Thyroid gland (tissue), 4 donors: ENCODE results near the gene BRK1. TPM values are rescaled to one million over a fixed set of nuclear protein-coding genes. Genes with fewer than 3 reads are reported as not detected.
"Not testable (repeated sequence)": the region's sequence is repeated elsewhere in the genome, so short reads cannot be mapped to it uniquely, and the experiment has no call there.

Experiments
- DNase-seq, 2 donors: peaks; one replicate each; pipeline ENCODE4 v3.0.0-alpha.2; 2019
- H3K27ac ChIP-seq, 3 donors: fragments of 200-600 bp; sonication (generic); 1 replicate in 2 of 3; 2 replicates in 1 of 3; pipeline ENCODE4 v1.5.1; 2016 to 2019; ENCODE audit warnings: mild to moderate bottlenecking in 1 of 3, moderate library complexity in 1 of 3
- H3K27me3 ChIP-seq: fragments of 200-600 bp; sonication (generic); one replicate; pipeline ENCODE4 v1.5.1; 2019
- H3K36me3 ChIP-seq, 2 donors: fragments of 200-600 bp; sonication (generic); one replicate each; pipeline ENCODE4 v1.5.1; 2016 to 2019
- H3K4me1 ChIP-seq, 2 donors: fragments of 200-600 bp; sonication (generic); one replicate each; pipeline ENCODE4 v1.5.1; 2017 to 2019
- H3K4me3 ChIP-seq, 3 donors: fragments of 200-600 bp; sonication (generic); replicated peaks in 1 of 3; 1 replicate in 2 of 3; 2 replicates in 1 of 3; pipeline ENCODE4 v1.5.1; 2016; ENCODE audit warnings: mild to moderate bottlenecking in 1 of 3
- H3K9me3 ChIP-seq: fragments of 200-600 bp; sonication (generic); one replicate; pipeline ENCODE4 v1.5.1; 2017
- POLR2A ChIP-seq, 2 donors: fragments of 450-650 bp; IDR thresholded peaks; one replicate each; pipeline ENCODE4 v1.6.1; 2017; ENCODE audit warnings: antibody characterized with exemption in 2 of 2, mild to moderate bottlenecking in 2 of 2, moderate library complexity in 1 of 2
- WGBS, 2 donors: methylation state at CpG; one replicate each; pipeline ENCODE4 v1.1.5; 2017; 5-methylcytosine and 5-hydroxymethylcytosine counted together
- intact Hi-C: fragments of 100-400 bp; cut with DNase I; formaldehyde crosslinking; loops from one replicate; pipeline ENCODE4 v1.15.1; 2023
- total RNA-seq, 4 donors: library from RNA; depleted of rRNA; stranded (reverse); fragments of >200 nt; gene quantifications; one replicate each; pipeline ENCODE4 v1.2.3, GENCODE V29; 2016
- TF ChIP-seq, protein P1 (sequence below), 6 experiments: fragments of 200-600 bp in 3 of 6; fragments of 450-650 bp in 3 of 6; sonication (generic) in 3 of 6; IDR thresholded peaks; one replicate each; pipeline ENCODE4 v1.5.1; 2016 to 2019; ENCODE audit warnings: antibody characterized with exemption in 6 of 6, mild to moderate bottlenecking in 2 of 6, inconsistent platforms in 1 of 6, moderate library complexity in 1 of 6

Gene BRK1
- total RNA-seq, 4 donors from 2014 or later = 80.6 to 158 (median 108) TPM

DNA sequence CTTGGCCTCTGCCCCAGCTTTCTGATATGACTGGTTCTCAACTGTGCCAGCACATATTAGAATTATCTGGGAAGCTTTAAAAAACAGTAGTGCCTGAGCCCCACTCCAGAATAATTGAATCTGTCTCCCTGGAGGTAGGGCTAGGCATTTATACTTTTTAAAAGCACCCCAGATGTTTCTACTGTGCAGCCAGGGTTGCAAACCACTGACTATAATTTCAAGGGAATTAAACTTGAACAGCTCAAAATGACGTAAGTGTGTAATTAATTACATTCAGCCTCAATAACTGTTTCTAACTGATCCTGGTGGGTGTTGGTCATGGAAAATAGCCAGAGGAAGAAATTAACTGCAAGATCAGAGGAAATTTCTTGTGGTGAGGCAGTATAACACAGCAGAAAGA lies 44.9 kb downstream of the BRK1 start:
- Histone ChIP-seq H3K27ac (no peak overlapping the region), H3K4me1 (peaks cover 0 to 4% of the 10 kb centered on the region in 2 donors), H3K27me3 (no peaks in the 10 kb centered on the region), H3K4me3 (no peak overlapping the region), H3K9me3 (no peaks in the 10 kb centered on the region), H3K36me3 (no peaks in the 10 kb centered on the region)
- intact Hi-C loops = no loop called here
- 62 to 76% methylated on average over 1 of the region's 1 CpG for WGBS, 2 donors
- TF ChIP-seq, protein P1, sequence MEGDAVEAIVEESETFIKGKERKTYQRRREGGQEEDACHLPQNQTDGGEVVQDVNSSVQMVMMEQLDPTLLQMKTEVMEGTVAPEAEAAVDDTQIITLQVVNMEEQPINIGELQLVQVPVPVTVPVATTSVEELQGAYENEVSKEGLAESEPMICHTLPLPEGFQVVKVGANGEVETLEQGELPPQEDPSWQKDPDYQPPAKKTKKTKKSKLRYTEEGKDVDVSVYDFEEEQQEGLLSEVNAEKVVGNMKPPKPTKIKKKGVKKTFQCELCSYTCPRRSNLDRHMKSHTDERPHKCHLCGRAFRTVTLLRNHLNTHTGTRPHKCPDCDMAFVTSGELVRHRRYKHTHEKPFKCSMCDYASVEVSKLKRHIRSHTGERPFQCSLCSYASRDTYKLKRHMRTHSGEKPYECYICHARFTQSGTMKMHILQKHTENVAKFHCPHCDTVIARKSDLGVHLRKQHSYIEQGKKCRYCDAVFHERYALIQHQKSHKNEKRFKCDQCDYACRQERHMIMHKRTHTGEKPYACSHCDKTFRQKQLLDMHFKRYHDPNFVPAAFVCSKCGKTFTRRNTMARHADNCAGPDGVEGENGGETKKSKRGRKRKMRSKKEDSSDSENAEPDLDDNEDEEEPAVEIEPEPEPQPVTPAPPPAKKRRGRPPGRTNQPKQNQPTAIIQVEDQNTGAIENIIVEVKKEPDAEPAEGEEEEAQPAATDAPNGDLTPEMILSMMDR (IDR thresholded peaks at IDR 0.05) = no peak
- TF ChIP-seq POLR2A (IDR thresholded peaks at IDR 0.05) = no peak
- no peak for DNase-seq

DNA sequence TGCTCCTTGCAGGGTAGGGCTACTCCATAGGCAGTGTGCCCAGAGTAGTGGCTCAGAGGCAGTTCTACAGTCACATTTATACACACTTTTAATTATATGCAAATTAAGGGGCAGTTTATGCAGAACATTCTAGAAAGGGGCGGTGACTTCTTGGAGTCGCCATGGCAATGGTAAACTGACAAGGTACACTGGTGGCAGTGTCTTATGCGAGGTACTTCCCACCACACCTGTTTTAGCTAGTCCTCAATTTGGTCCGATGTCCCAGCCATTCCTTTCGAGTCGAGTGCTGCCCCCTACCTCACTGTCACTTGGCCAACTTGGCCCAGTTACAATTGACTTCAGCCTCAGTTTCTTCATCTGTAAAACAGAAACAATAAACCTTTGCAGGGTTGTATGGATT lies 45.5 kb downstream of the BRK1 start:
- DNase-seq = no peak
- Histone ChIP-seq H3K9me3 (no peaks in the 10 kb centered on the region), H3K4me1 (peaks cover 2 to 5% of the 10 kb centered on the region in 2 donors), H3K27me3 (no peaks in the 10 kb centered on the region), H3K36me3 (no peaks in the 10 kb centered on the region), H3K27ac (no peak overlapping the region), H3K4me3 (no peak overlapping the region)
- intact Hi-C loops = no loop called here
- 71 to 87% methylated on average over 6 of the region's 6 CpGs for WGBS, 2 donors
- TF ChIP-seq POLR2A (IDR thresholded peaks at IDR 0.05) = no peak
- TF ChIP-seq, protein P1 (IDR thresholded peaks at IDR 0.05) = no peak

DNA sequence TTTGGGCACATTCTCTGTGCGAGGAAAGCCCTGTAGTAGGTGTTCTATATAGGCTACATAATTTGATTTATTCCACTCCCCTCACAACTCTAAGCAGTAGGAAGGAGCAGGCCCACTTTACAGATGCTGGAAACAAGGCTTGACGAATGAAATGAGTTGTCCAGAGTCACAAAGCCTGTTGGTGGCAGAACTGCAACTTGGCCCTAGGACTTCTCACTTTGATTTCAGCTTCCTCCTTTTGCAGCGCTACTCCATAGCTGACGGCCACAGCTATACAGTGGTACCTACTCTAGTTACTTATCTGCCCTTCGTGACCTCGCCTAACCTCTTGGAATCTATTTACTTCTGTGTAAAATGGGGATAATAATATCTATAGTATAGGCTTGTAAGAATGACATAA lies 46.7 kb downstream of the BRK1 start:
- no peak for DNase-seq
- 91 to 96% methylated on average over 6 of the region's 6 CpGs for WGBS, 2 donors
- TF ChIP-seq, protein P1 (IDR thresholded peaks at IDR 0.05) = no peak
- TF ChIP-seq POLR2A (IDR thresholded peaks at IDR 0.05) = no peak
- Histone ChIP-seq H3K4me1 (peaks cover 5 to 6% of the 10 kb centered on the region in 2 donors), H3K36me3 (no peaks in the 10 kb centered on the region), H3K9me3 (no peaks in the 10 kb centered on the region), H3K27me3 (no peaks in the 10 kb centered on the region), H3K27ac (no peak overlapping the region), H3K4me3 (no peak overlapping the region)
- intact Hi-C loops = no loop called here

DNA sequence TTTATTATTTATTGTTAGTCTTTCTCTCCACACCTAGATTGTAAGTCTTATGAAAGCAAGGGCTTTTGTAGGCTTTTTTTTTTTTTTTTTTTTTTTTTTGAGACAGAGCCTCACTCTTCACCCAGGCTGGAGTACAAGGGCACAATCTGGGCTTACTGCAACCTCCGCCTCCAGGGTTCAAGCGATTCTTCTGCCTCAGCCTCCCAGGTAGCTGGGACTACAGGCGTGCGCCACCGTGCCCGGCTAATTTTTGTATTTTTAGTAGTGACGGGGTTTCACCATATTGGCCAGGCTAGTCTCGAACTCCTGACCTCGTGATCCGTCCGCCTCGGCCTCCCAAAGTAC lies 48.7 kb downstream of the BRK1 start:
- H3K27ac ChIP-seq, H3K9me3 ChIP-seq, H3K27me3 ChIP-seq, H3K36me3 ChIP-seq, H3K4me1 ChIP-seq, DNase-seq: not testable (repeated sequence)
- 73 to 78% methylated on average over 12 of the region's 12 CpGs for WGBS, 2 donors
- intact Hi-C loops = loop anchor here (2.0 kb wide), 1 partner anchor 61 kb away; no protein-coding TSS in a partner anchor
- H3K4me3 ChIP-seq = peak overlapping the region in 1 of 3 donors; percentile 86

DNA sequence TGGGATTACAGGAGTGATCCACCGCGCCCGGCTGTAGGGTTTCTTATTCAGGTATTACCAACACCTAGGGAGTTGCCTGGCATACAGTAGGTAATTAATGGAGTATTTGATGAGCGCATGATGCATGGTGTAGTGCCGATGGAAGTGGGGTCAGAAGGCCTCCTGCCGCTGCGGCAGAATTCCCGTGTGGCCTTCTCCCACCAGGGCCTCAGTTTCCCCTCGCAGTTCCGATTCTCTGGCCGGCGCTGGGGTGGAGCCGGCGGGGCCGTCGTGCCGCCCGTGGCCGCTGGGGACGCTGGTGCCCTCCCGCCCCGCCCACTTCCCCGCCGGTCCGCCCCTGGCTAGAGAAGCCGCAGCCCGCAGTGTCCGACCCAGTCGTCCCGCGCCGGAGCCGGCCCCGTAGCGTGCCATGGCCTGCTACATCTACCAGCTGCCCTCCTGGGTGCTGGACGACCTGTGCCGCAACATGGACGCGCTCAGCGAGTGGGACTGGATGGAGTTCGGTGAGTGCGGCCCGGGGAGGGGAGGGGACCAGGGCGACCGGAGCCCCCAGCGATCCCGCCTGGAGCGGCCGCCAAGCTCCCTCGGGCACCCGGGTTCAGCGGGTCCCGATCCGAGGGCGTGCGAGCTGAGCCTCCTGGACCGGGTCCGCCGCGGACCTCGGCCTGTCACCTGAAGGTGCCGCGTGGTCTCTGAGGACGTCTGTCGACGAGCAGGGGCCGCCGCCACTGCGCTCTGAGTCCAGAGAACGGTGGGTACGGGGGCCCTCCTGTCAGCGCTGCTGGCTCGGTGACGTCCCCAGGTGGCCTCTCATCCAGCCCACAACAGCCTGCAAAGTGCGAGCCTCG lies 49.3 kb downstream of the BRK1 start, which contains the start of gene IRAK2:
IRAK2 (plus strand) TSS at position 374 of the 848 bp plus-strand sequence; CDS start at position 410, 36 bp downstream.
- TF ChIP-seq POLR2A (IDR thresholded peaks at IDR 0.05) = peak in 1 of 2 donors; percentile 70
- TF ChIP-seq, protein P1 (IDR thresholded peaks at IDR 0.05) = peak; percentile 42 to 99 (median 92)
- peak within 1 kb of the TSS; percentile 33 to 77 (median 73) for H3K27ac ChIP-seq
- H3K9me3 ChIP-seq = no peaks in the 10 kb centered on the region
- intact Hi-C loops = loop anchor here (2.0 kb wide), 1 partner anchor 60 kb away; no protein-coding TSS in a partner anchor
- WGBS, 2 donors = 1 to 5% methylated on average over 19 to 28 of the region's 76 CpGs
- no peaks in the 10 kb centered on the region for H3K27me3 ChIP-seq
- DNase-seq = peak; percentile 73 to 77
- H3K36me3 ChIP-seq = no peaks in the 10 kb centered on the region
- H3K4me3 ChIP-seq = peak within 1 kb of the TSS; percentile 69 to 86 (median 72)
- H3K4me1 ChIP-seq = peaks cover 5 to 6% of the 10 kb centered on the region in 2 donors
